Measurements from ENCODE around the gene TNFRSF25. TPM values are rescaled to one million over a fixed set of nuclear protein-coding genes. Genes with fewer than 3 reads are reported as not detected.

Gene TNFRSF25
- total RNA-seq, 1 experiment from 2014 or later: not detected

DNA sequence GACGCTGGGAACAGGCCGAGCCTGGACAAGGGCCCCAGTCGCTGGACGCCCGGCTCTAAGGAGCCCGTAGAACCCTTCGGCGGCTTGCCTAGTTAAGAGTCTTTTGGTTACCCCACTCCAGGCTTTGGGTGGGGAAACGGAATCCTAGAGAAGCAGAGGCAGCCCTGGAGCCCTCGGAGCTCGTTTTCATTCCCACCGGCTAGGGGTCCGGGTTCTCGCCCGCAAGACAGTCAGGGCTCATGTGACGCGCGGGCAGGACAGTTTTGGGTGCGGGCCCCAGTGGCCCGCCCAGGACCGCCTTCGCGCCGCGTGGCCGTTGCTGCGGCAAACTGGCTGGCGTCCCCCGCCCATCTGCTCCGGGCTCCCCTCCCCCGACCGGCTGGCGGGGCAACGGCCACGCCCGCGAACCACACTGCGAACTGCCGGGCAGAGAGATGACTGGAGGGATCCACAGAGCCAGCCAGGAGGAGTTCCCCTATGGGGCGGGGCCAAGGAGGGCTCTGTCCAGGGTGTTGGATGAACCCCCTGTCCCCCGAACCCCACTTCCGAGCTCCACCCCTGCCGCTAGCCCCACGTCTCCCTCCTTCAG lies 45.4 kb downstream of the TNFRSF25 start:
- Histone ChIP-seq H3K9ac (ENCODE audit: low read length) (no peak overlapping the region), H3K9me3 (ENCODE audit: low read length) (no peaks in the 10 kb centered on the region), H3K4me2 (ENCODE audit: low read depth, low read length, poor library complexity, severe bottlenecking) (no peak overlapping the region), H3K4me3 (ENCODE audit: low read length) (no peak overlapping the region), H3K27ac (ENCODE audit: low read length) (no peak overlapping the region), H2AFZ (ENCODE audit: low read length) (no peak overlapping the region), H3K36me3 (ENCODE audit: insufficient read depth, low read length) (no peaks in the 10 kb centered on the region), H3K27me3 (ENCODE audit: low read length) (no peaks in the 10 kb centered on the region), H4K20me1 (ENCODE audit: insufficient read depth, low read depth, low read length) (no peaks in the 10 kb centered on the region), H3K79me2 (ENCODE audit: low read length) (no peaks in the 10 kb centered on the region), H3K9me2 (replicated peaks; ENCODE audit: insufficient read depth, low read length) (no peaks in the 10 kb centered on the region), H3K4me1 (ENCODE audit: low read length) (no peaks in the 10 kb centered on the region; the same call in 1 of the 2 replicates)
- DNase-seq: no peak

DNA sequence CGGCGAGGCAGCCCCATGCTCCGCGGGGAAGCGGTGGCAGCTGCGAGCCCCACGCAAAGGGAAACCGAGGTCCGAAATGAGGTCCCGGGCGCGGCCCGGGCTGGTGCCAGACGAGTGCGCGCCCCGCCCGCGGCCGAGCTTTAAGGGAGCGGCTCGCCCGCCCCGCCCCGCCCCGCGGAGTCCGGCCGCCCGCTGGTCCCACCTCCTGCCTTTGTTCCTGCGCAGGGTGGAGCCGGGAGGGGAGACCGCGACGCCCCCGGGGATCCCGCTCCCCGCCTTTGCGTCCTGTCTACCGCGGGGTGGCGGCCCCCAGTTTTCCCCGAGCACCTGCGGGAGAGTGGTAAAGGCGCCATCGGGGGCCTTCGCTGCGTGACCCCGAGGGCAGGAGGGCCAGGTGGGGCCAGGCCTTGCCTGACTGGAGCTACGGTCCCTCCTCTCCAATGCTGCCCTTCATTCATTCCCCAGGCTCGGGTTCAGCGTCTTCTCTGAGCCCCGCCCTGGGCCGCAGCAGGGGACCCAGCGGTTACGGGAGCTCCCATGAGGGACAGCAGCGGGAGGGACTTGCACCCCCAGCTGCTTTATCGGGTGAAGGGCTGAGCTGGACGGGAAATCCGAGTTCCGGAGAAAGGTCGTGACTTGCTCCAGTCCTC lies 46.0 kb downstream of the TNFRSF25 start, which contains the start of gene HES2:
HES2 (minus strand) TSS at position 116 of the 650 bp plus-strand sequence; CDS start at position 17, 99 bp downstream.
- H3K79me2 ChIP-seq (ENCODE audit: low read length): no peaks in the 10 kb centered on the region
- no peak within 1 kb of the TSS for H3K9ac ChIP-seq (ENCODE audit: low read length)
- H3K27ac ChIP-seq (ENCODE audit: low read length): no peak within 1 kb of the TSS
- no peaks in the 10 kb centered on the region for H3K36me3 ChIP-seq (ENCODE audit: insufficient read depth, low read length)
- no peak within 1 kb of the TSS for H3K4me2 ChIP-seq (ENCODE audit: low read depth, low read length, poor library complexity, severe bottlenecking)
- no peak for DNase-seq
- no peak within 1 kb of the TSS for H3K4me3 ChIP-seq (ENCODE audit: low read length)
- no peaks in the 10 kb centered on the region for H3K9me2 ChIP-seq (replicated peaks; ENCODE audit: insufficient read depth, low read length)
- H3K9me3 ChIP-seq (ENCODE audit: low read length): no peaks in the 10 kb centered on the region
- H2AFZ ChIP-seq (ENCODE audit: low read length): no peak within 1 kb of the TSS
- no peaks in the 10 kb centered on the region; the same call in 1 of the 2 replicates for H3K4me1 ChIP-seq (ENCODE audit: low read length)
- H4K20me1 ChIP-seq (ENCODE audit: insufficient read depth, low read depth, low read length): no peaks in the 10 kb centered on the region
- H3K27me3 ChIP-seq (ENCODE audit: low read length): no peaks in the 10 kb centered on the region

DNA sequence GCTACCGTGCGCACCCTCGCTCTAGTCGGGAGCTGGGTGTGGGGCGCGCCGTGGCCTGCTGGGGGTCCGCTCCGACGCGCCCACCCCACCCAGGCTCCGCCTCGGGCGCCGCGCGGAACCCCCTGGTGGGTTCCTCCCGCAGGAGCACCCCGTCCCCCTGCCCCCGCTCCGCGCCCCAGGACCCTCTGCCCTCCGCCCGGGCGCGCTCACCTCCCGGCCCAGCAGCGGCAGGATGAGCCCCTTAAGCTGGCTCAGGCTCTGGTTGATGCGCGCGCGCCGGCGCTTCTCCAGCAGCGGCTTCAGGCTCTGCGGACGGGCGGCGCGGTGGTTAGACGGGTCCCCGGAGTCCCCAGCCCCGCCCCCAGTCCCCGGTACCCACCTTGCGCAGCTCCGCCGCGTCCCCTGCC lies 46.6 kb downstream of the TNFRSF25 start:
- Histone ChIP-seq H3K27ac (ENCODE audit: low read length) (no peak overlapping the region), H3K79me2 (ENCODE audit: low read length) (no peaks in the 10 kb centered on the region), H3K9ac (ENCODE audit: low read length) (no peak overlapping the region), H3K4me3 (ENCODE audit: low read length) (no peak overlapping the region), H3K36me3 (ENCODE audit: insufficient read depth, low read length) (no peaks in the 10 kb centered on the region), H3K9me2 (replicated peaks; ENCODE audit: insufficient read depth, low read length) (no peaks in the 10 kb centered on the region), H4K20me1 (ENCODE audit: insufficient read depth, low read depth, low read length) (no peaks in the 10 kb centered on the region), H2AFZ (ENCODE audit: low read length) (no peak overlapping the region), H3K9me3 (ENCODE audit: low read length) (no peaks in the 10 kb centered on the region), H3K4me2 (ENCODE audit: low read depth, low read length, poor library complexity, severe bottlenecking) (no peak overlapping the region), H3K27me3 (ENCODE audit: low read length) (no peaks in the 10 kb centered on the region), H3K4me1 (ENCODE audit: low read length) (peaks cover 3% of the 10 kb centered on the region)
- no peak for DNase-seq

DNA sequence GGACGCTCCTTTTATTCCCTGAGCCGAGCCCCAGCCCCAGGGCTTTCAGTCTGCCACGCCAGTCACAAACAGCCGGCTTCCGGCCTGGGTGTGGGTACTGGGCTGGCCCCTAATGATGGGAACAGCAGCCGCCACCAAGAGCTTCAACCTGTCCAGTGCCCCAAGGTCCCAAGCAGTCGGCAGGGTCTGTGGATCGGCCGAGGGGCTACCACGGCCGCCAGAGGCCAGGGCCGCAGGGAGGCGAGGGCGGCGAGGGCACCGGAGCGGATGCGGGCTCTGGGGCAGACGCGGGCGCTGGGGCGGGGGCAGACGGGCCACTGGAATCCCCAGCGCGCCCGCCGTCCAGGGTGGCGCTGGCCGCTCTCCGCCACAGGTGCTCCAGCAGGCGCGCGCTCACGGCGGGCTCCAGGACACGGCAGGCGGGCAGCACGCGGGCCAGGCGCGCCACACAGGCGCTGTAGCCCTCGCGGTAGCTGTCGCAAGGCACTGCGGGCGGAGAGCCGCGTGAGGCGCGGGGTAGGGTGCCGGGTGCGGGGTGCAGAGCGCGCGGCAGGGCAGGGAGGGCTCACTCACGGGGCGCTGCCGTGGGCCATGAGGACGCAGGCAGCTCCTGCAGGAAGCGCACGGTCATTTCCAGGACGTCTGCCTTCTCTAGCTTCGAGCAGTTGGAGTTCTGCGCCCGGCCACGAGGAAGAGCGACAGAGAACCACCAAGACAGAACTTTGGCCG lies 47.1 kb downstream of the TNFRSF25 start:
- Histone ChIP-seq H4K20me1 (ENCODE audit: insufficient read depth, low read depth, low read length) (no peaks in the 10 kb centered on the region), H3K9me3 (ENCODE audit: low read length) (no peaks in the 10 kb centered on the region), H3K36me3 (ENCODE audit: insufficient read depth, low read length) (no peaks in the 10 kb centered on the region), H2AFZ (ENCODE audit: low read length) (no peak overlapping the region), H3K4me1 (ENCODE audit: low read length) (peaks cover 4% of the 10 kb centered on the region), H3K9me2 (replicated peaks; ENCODE audit: insufficient read depth, low read length) (no peaks in the 10 kb centered on the region), H3K9ac (ENCODE audit: low read length) (no peak overlapping the region), H3K27ac (ENCODE audit: low read length) (no peak overlapping the region), H3K4me2 (ENCODE audit: low read depth, low read length, poor library complexity, severe bottlenecking) (no peak overlapping the region), H3K79me2 (ENCODE audit: low read length) (no peaks in the 10 kb centered on the region), H3K4me3 (ENCODE audit: low read length) (no peak overlapping the region), H3K27me3 (ENCODE audit: low read length) (no peaks in the 10 kb centered on the region)
- DNase-seq: no peak

DNA sequence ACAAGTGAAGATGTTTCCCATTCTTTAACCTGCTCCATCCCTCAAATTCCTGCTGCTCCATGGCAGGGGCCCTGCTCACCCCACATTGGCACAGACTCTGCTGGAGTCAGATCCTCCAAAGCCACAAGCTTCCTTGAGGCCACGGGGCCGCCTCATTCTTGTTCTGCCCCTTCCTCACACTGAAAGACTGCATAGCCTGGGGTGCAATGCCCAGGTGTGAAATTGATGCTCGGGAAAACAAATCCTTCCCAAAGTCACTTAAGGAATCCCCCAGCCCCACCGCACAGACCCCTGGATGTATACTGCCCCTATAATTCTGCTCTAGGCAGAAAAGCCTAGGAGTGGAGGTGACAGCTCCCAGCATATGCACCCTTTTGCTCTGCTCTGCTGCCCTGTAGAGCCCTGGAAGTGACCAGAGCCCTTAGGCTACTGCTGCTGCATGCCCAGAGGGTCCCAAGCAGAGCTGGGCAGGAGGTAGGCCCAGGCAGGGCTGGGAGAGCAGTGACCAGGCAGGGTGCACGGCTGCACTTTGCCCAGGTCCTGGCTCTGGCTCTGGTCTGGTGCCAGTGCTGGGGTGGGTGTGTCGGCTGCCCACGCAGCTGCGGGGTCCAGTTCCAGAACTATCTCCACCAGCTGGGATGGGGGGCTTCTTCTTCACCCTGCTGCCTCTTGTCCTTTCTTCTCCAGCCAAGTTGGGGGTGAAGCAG lies 47.9 kb downstream of the TNFRSF25 start:
- peaks cover 4% of the 10 kb centered on the region; the same call in 1 of the 2 replicates for H3K4me1 ChIP-seq (ENCODE audit: low read length)
- no peaks in the 10 kb centered on the region for H3K9me2 ChIP-seq (replicated peaks; ENCODE audit: insufficient read depth, low read length)
- no peaks in the 10 kb centered on the region for H3K9me3 ChIP-seq (ENCODE audit: low read length)
- H3K79me2 ChIP-seq (ENCODE audit: low read length): no peaks in the 10 kb centered on the region
- no peak overlapping the region for H3K4me2 ChIP-seq (ENCODE audit: low read depth, low read length, poor library complexity, severe bottlenecking)
- no peak overlapping the region for H3K9ac ChIP-seq (ENCODE audit: low read length)
- no peaks in the 10 kb centered on the region for H4K20me1 ChIP-seq (ENCODE audit: insufficient read depth, low read depth, low read length)
- no peak for DNase-seq
- no peak overlapping the region for H2AFZ ChIP-seq (ENCODE audit: low read length)
- H3K27ac ChIP-seq (ENCODE audit: low read length): no peak overlapping the region
- H3K36me3 ChIP-seq (ENCODE audit: insufficient read depth, low read length): no peaks in the 10 kb centered on the region
- H3K27me3 ChIP-seq (ENCODE audit: low read length): no peaks in the 10 kb centered on the region
- H3K4me3 ChIP-seq (ENCODE audit: low read length): no peak overlapping the region

DNA sequence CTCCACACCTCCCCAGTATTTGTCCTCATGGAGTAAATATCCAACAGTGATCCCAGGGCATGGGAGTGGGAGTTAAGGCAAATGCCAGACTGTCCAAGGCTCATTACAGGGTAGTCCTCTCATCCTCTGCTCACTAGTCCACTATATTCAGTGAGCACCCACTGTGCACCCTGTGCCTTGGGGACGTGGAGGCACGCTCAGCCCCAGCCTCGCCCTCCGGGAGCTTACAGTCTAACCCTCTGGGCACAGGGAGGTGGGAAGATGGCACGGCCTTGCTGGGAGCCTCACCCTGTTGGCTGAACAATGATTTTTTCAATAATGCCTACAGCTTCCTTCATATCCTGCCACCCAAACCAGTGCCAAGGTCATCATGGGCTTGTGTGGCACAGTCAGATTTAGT lies 49.1 kb downstream of the TNFRSF25 start:
- H3K27ac ChIP-seq (ENCODE audit: low read length): no peak overlapping the region
- no peaks in the 10 kb centered on the region for H3K9me2 ChIP-seq (replicated peaks; ENCODE audit: insufficient read depth, low read length)
- H3K4me1 ChIP-seq (ENCODE audit: low read length): peaks cover 4% of the 10 kb centered on the region; the same call in 1 of the 2 replicates
- no peaks in the 10 kb centered on the region for H3K36me3 ChIP-seq (ENCODE audit: insufficient read depth, low read length)
- H3K4me2 ChIP-seq (ENCODE audit: low read depth, low read length, poor library complexity, severe bottlenecking): no peak overlapping the region
- no peak for DNase-seq
- H4K20me1 ChIP-seq (ENCODE audit: insufficient read depth, low read depth, low read length): no peaks in the 10 kb centered on the region
- H3K79me2 ChIP-seq (ENCODE audit: low read length): no peaks in the 10 kb centered on the region
- H3K9me3 ChIP-seq (ENCODE audit: low read length): no peaks in the 10 kb centered on the region
- H3K4me3 ChIP-seq (ENCODE audit: low read length): no peak overlapping the region
- H3K27me3 ChIP-seq (ENCODE audit: low read length): no peaks in the 10 kb centered on the region
- H2AFZ ChIP-seq (ENCODE audit: low read length): no peak overlapping the region
- no peak overlapping the region for H3K9ac ChIP-seq (ENCODE audit: low read length)

DNA sequence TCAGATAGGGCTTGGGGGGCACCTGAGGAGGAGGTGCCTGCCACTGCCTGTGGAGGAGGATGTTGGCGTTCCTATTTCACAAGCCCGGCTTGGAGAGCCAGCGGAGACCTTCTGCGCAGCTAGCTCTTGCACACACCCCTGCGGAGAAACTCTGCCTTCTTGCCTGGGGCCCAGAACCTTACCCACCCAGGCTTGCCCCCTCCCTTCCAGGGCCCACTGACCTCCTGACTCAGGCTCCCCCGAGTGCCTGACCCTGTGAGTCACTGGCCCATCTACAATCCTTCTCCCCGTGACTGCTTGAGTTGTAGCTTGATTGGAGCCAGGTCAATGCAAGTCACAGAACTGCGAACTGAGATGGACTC lies 49.7 kb downstream of the TNFRSF25 start:
- Histone ChIP-seq H3K4me1 (ENCODE audit: low read length) (peaks cover 4% of the 10 kb centered on the region; the same call in 1 of the 2 replicates), H3K9me3 (ENCODE audit: low read length) (no peaks in the 10 kb centered on the region), H4K20me1 (ENCODE audit: insufficient read depth, low read depth, low read length) (no peaks in the 10 kb centered on the region), H3K9me2 (replicated peaks; ENCODE audit: insufficient read depth, low read length) (no peaks in the 10 kb centered on the region), H3K9ac (ENCODE audit: low read length) (no peak overlapping the region), H3K4me2 (ENCODE audit: low read depth, low read length, poor library complexity, severe bottlenecking) (no peak overlapping the region), H3K27ac (ENCODE audit: low read length) (no peak overlapping the region), H3K4me3 (ENCODE audit: low read length) (no peak overlapping the region), H3K79me2 (ENCODE audit: low read length) (no peaks in the 10 kb centered on the region), H3K27me3 (ENCODE audit: low read length) (no peaks in the 10 kb centered on the region; the same call in 1 of the 2 replicates), H3K36me3 (ENCODE audit: insufficient read depth, low read length) (no peaks in the 10 kb centered on the region), H2AFZ (ENCODE audit: low read length) (no peak overlapping the region)
- DNase-seq: no peak

Data from Karpas-422 (cell line).